Thyroid gland (tissue), 4 donors: ENCODE data around the gene ROBO2. TPM values are rescaled to one million over a fixed set of nuclear protein-coding genes. Genes with fewer than 3 reads are reported as not detected.

ENCODE experiments used
- DNase-seq, 2 donors: peaks; one replicate each; pipeline ENCODE4 v3.0.0-alpha.2; 2019
- H3K27ac ChIP-seq, 3 donors: fragments of 200-600 bp; sonication (generic); 1 replicate in 2 of 3; 2 replicates in 1 of 3; pipeline ENCODE4 v1.5.1; 2016 to 2019; ENCODE audit warnings: mild to moderate bottlenecking in 1 of 3, moderate library complexity in 1 of 3
- H3K27me3 ChIP-seq: fragments of 200-600 bp; sonication (generic); one replicate; pipeline ENCODE4 v1.5.1; 2019
- H3K36me3 ChIP-seq, 2 donors: fragments of 200-600 bp; sonication (generic); one replicate each; pipeline ENCODE4 v1.5.1; 2016 to 2019
- H3K4me1 ChIP-seq, 2 donors: fragments of 200-600 bp; sonication (generic); one replicate each; pipeline ENCODE4 v1.5.1; 2017 to 2019
- H3K4me3 ChIP-seq, 3 donors: fragments of 200-600 bp; sonication (generic); replicated peaks in 1 of 3; 1 replicate in 2 of 3; 2 replicates in 1 of 3; pipeline ENCODE4 v1.5.1; 2016; ENCODE audit warnings: mild to moderate bottlenecking in 1 of 3
- H3K9me3 ChIP-seq: fragments of 200-600 bp; sonication (generic); one replicate; pipeline ENCODE4 v1.5.1; 2017
- CTCF ChIP-seq, 6 experiments: fragments of 200-600 bp in 3 of 6; fragments of 450-650 bp in 3 of 6; sonication (generic) in 3 of 6; IDR thresholded peaks; one replicate each; pipeline ENCODE4 v1.5.1; 2016 to 2019; ENCODE audit warnings: antibody characterized with exemption in 6 of 6, mild to moderate bottlenecking in 2 of 6, inconsistent platforms in 1 of 6, moderate library complexity in 1 of 6
- POLR2A ChIP-seq, 2 donors: fragments of 450-650 bp; IDR thresholded peaks; one replicate each; pipeline ENCODE4 v1.6.1; 2017; ENCODE audit warnings: antibody characterized with exemption in 2 of 2, mild to moderate bottlenecking in 2 of 2, moderate library complexity in 1 of 2
- WGBS, 2 donors: methylation state at CpG; one replicate each; pipeline ENCODE4 v1.1.5; 2017; 5-methylcytosine and 5-hydroxymethylcytosine counted together
- intact Hi-C: fragments of 100-400 bp; cut with DNase I; formaldehyde crosslinking; loops from one replicate; pipeline ENCODE4 v1.15.1; 2023
- total RNA-seq, 4 donors: library from RNA; depleted of rRNA; stranded (reverse); fragments of >200 nt; gene quantifications; one replicate each; pipeline ENCODE4 v1.2.3, GENCODE V29; 2016

The ROBO2 gene
- total RNA-seq, 4 donors from 2014 or later = 0.56 to 1.5 TPM; not detected in 2

GRCh38 chr3:77084511-77084910 is 44.6 kb downstream of the ROBO2 start:
- WGBS, 2 donors = 57 to 73% methylated on average over 2 of the region's 2 CpGs
- Histone ChIP-seq H3K36me3 (no peaks in the 10 kb centered on the region), H3K4me3 (no peak overlapping the region), H3K27ac (no peak overlapping the region), H3K4me1 (peaks cover 0 to 7% of the 10 kb centered on the region in 2 donors), H3K27me3 (no peaks in the 10 kb centered on the region), H3K9me3 (no peaks in the 10 kb centered on the region)
- intact Hi-C loops = no loop called here
- no peak for TF ChIP-seq CTCF (IDR thresholded peaks at IDR 0.05)
- no peak for TF ChIP-seq POLR2A (IDR thresholded peaks at IDR 0.05)
- no peak for DNase-seq

DNA sequence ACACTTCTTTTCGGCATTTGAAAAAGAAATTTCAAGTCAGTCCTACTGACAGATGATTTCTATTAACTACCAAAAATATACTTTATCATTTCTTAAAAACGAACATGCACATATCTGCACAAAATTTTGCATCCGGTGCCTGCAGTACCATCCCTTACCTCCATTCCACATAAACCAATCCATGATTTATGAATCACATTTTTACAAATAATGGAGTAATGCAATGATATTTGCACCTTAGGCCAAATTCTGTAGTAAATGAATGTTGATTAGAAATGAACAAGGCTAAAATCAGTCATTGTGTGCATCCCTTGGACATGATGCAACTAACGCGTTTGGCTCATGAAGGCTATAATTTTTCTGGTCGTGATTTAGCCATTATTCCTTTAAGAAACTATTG is 46.5 kb downstream of the ROBO2 start:
- H3K9me3 ChIP-seq = no peaks in the 10 kb centered on the region
- 94 to 95% methylated on average over 6 of the region's 6 CpGs for WGBS, 2 donors
- TF ChIP-seq POLR2A (IDR thresholded peaks at IDR 0.05) (no peak), CTCF (IDR thresholded peaks at IDR 0.05) (no peak)
- no peaks in the 10 kb centered on the region for H3K27me3 ChIP-seq
- H3K4me1 ChIP-seq = peaks cover 0 to 7% of the 10 kb centered on the region in 2 donors
- intact Hi-C loops = no loop called here
- H3K4me3 ChIP-seq = no peak overlapping the region
- H3K36me3 ChIP-seq = no peaks in the 10 kb centered on the region
- no peak overlapping the region for H3K27ac ChIP-seq
- no peak for DNase-seq

DNA sequence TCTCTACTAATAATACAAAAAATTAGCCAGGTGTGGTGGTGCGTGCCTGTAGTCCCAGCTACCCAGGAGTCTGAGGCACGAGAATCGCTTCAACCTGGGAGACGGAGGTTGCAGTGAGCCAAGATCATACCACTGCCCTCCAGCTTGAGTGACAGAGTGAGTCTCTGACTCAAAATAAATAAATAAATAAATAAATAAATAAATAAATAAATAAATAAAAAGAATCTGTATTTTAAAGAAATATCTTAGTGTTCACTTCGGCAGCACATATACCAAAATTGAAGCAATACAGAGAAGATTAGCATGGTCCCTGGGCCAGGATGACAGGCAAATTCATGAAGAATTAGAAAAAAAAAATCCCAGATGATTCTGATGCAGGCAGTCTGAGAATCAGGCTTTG is 51.9 kb downstream of the ROBO2 start:
- WGBS, 2 donors = 95 to 97% methylated on average over 5 of the region's 5 CpGs
- Histone ChIP-seq H3K27me3 (no peaks in the 10 kb centered on the region), H3K4me3 (no peak overlapping the region), H3K36me3 (no peaks in the 10 kb centered on the region), H3K9me3 (no peaks in the 10 kb centered on the region), H3K27ac (no peak overlapping the region), H3K4me1 (no peaks in the 10 kb centered on the region)
- intact Hi-C loops = no loop called here
- DNase-seq = no peak
- TF ChIP-seq CTCF (IDR thresholded peaks at IDR 0.05) = no peak
- no peak for TF ChIP-seq POLR2A (IDR thresholded peaks at IDR 0.05)

DNA sequence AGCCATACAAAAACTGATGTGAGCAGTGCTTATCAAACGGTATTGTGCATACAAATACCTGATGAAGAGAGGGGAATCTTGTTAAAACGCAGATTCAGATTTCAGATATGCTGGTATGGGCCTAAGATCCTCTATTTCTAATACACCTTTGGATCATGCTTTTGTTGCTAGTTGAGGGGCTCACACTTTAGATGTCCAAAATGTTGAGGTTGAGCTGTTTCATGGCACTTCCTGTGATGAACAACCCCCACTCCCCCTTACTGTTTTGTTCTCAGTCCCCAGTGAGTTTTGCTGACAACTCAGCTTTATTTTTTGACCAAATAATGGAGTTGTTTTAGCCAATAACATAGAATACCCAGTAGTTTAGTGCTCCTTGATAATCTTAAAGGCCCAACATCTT is 53.2 kb downstream of the ROBO2 start:
- H3K27me3 ChIP-seq = no peaks in the 10 kb centered on the region
- intact Hi-C loops = no loop called here
- no peaks in the 10 kb centered on the region for H3K4me1 ChIP-seq
- no peaks in the 10 kb centered on the region for H3K9me3 ChIP-seq
- TF ChIP-seq CTCF (IDR thresholded peaks at IDR 0.05) = no peak
- no peak for TF ChIP-seq POLR2A (IDR thresholded peaks at IDR 0.05)
- H3K4me3 ChIP-seq = no peak overlapping the region
- DNase-seq = no peak
- 20 to 32% methylated on average over 2 of the region's 2 CpGs for WGBS, 2 donors
- no peak overlapping the region for H3K27ac ChIP-seq
- H3K36me3 ChIP-seq = no peaks in the 10 kb centered on the region

GRCh38 chr3:77096145-77096544 is 56.2 kb downstream of the ROBO2 start:
- no peaks in the 10 kb centered on the region for H3K36me3 ChIP-seq
- H3K27ac ChIP-seq = no peak overlapping the region
- H3K27me3 ChIP-seq = no peaks in the 10 kb centered on the region
- intact Hi-C loops = no loop called here
- WGBS, 2 donors = 84 to 87% methylated on average over 1 of the region's 1 CpG
- no peak overlapping the region for H3K4me3 ChIP-seq
- H3K9me3 ChIP-seq = no peaks in the 10 kb centered on the region
- no peaks in the 10 kb centered on the region for H3K4me1 ChIP-seq
- no peak for DNase-seq
- TF ChIP-seq CTCF (IDR thresholded peaks at IDR 0.05) (no peak), POLR2A (IDR thresholded peaks at IDR 0.05) (no peak)
